Neural cell (in vitro differentiated cells): Measurements from ENCODE around the gene NGDN. TPM values are rescaled to one million over a fixed set of nuclear protein-coding genes. Genes with fewer than 3 reads are reported as not detected.

Source experiments
- H2AFZ ChIP-seq: fragments of 200-600, 300-800 bp; sonication (generic), shearing (Covaris generic); 2 replicates; pipeline ENCODE4 v1.6.0; 2014; ENCODE audit warnings: low read depth, mild to moderate bottlenecking, antibody characterized with exemption, low read length, moderate library complexity
- H3F3A ChIP-seq: fragments of 200-600 bp; shearing (Covaris generic); 2 replicates; pipeline ENCODE4 v1.6.1; 2016; ENCODE audit warnings: mild to moderate bottlenecking, moderate library complexity, mixed read lengths, antibody characterized with exemption, low read length; ENCODE audit not compliant: insufficient read depth, poor library complexity, severe bottlenecking
- H3K27ac ChIP-seq: fragments of 200-600, 300-800 bp; sonication (generic), shearing (Covaris generic); 2 replicates; pipeline ENCODE4 v1.5.1; 2014; ENCODE audit warnings: mild to moderate bottlenecking, low read length, moderate library complexity
- H3K27me3 ChIP-seq: fragments of 300-800, 200-600 bp; sonication (generic), shearing (Covaris generic); 2 replicates; pipeline ENCODE4 v1.6.0; 2014; ENCODE audit warnings: mild to moderate bottlenecking, low read depth, low read length, moderate library complexity; ENCODE audit not compliant: insufficient read depth
- H3K36me3 ChIP-seq: fragments of 300-800, 200-600 bp; sonication (generic), shearing (Covaris generic); 2 replicates; pipeline ENCODE4 v1.5.1; 2014; ENCODE audit warnings: mild to moderate bottlenecking, antibody characterized with exemption, low read length, moderate library complexity; ENCODE audit not compliant: insufficient read depth
- H3K4me2 ChIP-seq: fragments of 300-800, 200-600 bp; sonication (generic), shearing (Covaris generic); 2 replicates; pipeline ENCODE4 v1.6.0; 2014; ENCODE audit warnings: mild to moderate bottlenecking, low read length
- H3K4me3 ChIP-seq: fragments of 300-800, 200-600 bp; sonication (generic), shearing (Covaris generic); 2 replicates; pipeline ENCODE4 v1.5.1; 2014; ENCODE audit warnings: mild to moderate bottlenecking, low read length, moderate library complexity
- H3K79me2 ChIP-seq: fragments of 200-600 bp; shearing (Covaris generic); replicated peaks from 2 replicates; pipeline ENCODE4 v1.6.0; 2014; ENCODE audit warnings: mild to moderate bottlenecking, low read length, moderate library complexity; ENCODE audit not compliant: insufficient read depth
- H3K9ac ChIP-seq: fragments of 300-800, 200-600 bp; sonication (generic), shearing (Covaris generic); 2 replicates; pipeline ENCODE4 v1.6.1; 2016; ENCODE audit warnings: mild to moderate bottlenecking, low read length, mixed read lengths
- H3K9me2 ChIP-seq: fragments of 200-600 bp; shearing (Covaris generic); 2 replicates; pipeline ENCODE4 v1.6.1; 2016; ENCODE audit warnings: mild to moderate bottlenecking, low read length, mixed read lengths; ENCODE audit not compliant: insufficient read depth
- H3K9me3 ChIP-seq: fragments of 200-600, 300-800 bp; sonication (generic), shearing (Covaris generic); 2 replicates; pipeline ENCODE4 v1.6.1; 2016; ENCODE audit warnings: mild to moderate bottlenecking, mixed run types, low read length, moderate library complexity, mixed read lengths
- H4K20me1 ChIP-seq: fragments of 200-600 bp; shearing (Covaris generic); 2 replicates; pipeline ENCODE4 v1.6.1; 2016; ENCODE audit warnings: mild to moderate bottlenecking, mixed run types; ENCODE audit not compliant: insufficient read depth
- EP300 ChIP-seq: fragments of 450-650 bp; conservative IDR thresholded peaks from 2 replicates; pipeline ENCODE4 v1.6.1; 2014; ENCODE audit warnings: antibody characterized with exemption, mild to moderate bottlenecking, moderate library complexity; ENCODE audit not compliant: poor library complexity, severe bottlenecking
- EZH2 ChIP-seq: fragments of 200-600, 300-800 bp; shearing (Covaris generic), sonication (generic); IDR thresholded peaks from 2 replicates; pipeline ENCODE4 v1.6.1; 2014; ENCODE audit warnings: antibody characterized with exemption, low read length, borderline replicate concordance, mild to moderate bottlenecking; ENCODE audit not compliant: insufficient read depth, poor library complexity, severe bottlenecking
- MXI1 ChIP-seq: fragments of 450-650 bp; conservative IDR thresholded peaks from 2 replicates; pipeline ENCODE4 v1.6.1; 2014; ENCODE audit warnings: antibody characterized with exemption, mild to moderate bottlenecking; ENCODE audit not compliant: poor library complexity, severe bottlenecking
- POLR2AphosphoS5 ChIP-seq: IDR thresholded peaks from 2 replicates; pipeline ENCODE4 v1.6.1; 2012
- RAD21 ChIP-seq: fragments of 450-650 bp; conservative IDR thresholded peaks from 2 replicates; pipeline ENCODE4 v1.6.1; 2014; ENCODE audit warnings: antibody characterized with exemption, mild to moderate bottlenecking, moderate library complexity
- REST ChIP-seq: IDR thresholded peaks from 2 replicates; pipeline ENCODE4 v1.6.1; 2012; ENCODE audit warnings: borderline replicate concordance
- SMC3 ChIP-seq: fragments of 450-650 bp; conservative IDR thresholded peaks from 2 replicates; pipeline ENCODE4 v1.6.1; 2014; ENCODE audit warnings: antibody characterized with exemption, mild to moderate bottlenecking, moderate library complexity; ENCODE audit not compliant: poor library complexity
- TAF1 ChIP-seq: IDR thresholded peaks from 2 replicates; pipeline ENCODE4 v1.6.1; 2012; ENCODE audit warnings: low read depth
- polyA plus RNA-seq: library from polyadenylated mRNA; depleted of rRNA; stranded (reverse); fragments of >200 nt; gene quantifications from 2 replicates; pipeline ENCODE4 v1.2.3, GENCODE V29; 2014
- TF ChIP-seq, protein P1 (sequence below): fragments of 450-650 bp; IDR thresholded peaks from 2 replicates; pipeline ENCODE4 v1.5.1; 2014; ENCODE audit warnings: antibody characterized with exemption, mild to moderate bottlenecking, moderate library complexity; ENCODE audit not compliant: poor library complexity, severe bottlenecking

Gene NGDN
- polyA plus RNA-seq, 1 donor from 2014 or later = 137 TPM

GRCh38 chr14:23437133-23438100 lies 32.1 kb upstream of the NGDN start:
- Histone ChIP-seq H3F3A (peaks cover 5% of the 10 kb centered on the region), H3K27ac (peak overlapping the region; percentile 93), H3K9ac (peak overlapping the region; percentile 71), H3K9me2 (no peaks in the 10 kb centered on the region), H3K9me3 (no peaks in the 10 kb centered on the region), H3K27me3 (no peaks in the 10 kb centered on the region), H3K4me2 (peak overlapping the region; percentile 7), H3K79me2 (no peaks in the 10 kb centered on the region), H2AFZ (peak overlapping the region; percentile 42), H3K4me3 (peak overlapping the region; percentile 30), H3K36me3 (no peaks in the 10 kb centered on the region), H4K20me1 (no peaks in the 10 kb centered on the region)
- peak; percentile 25 for TF ChIP-seq RAD21
- peak; percentile 1 for TF ChIP-seq EP300
- TF ChIP-seq POLR2AphosphoS5 = no peak
- TF ChIP-seq MXI1 = no peak
- TF ChIP-seq, protein P1, sequence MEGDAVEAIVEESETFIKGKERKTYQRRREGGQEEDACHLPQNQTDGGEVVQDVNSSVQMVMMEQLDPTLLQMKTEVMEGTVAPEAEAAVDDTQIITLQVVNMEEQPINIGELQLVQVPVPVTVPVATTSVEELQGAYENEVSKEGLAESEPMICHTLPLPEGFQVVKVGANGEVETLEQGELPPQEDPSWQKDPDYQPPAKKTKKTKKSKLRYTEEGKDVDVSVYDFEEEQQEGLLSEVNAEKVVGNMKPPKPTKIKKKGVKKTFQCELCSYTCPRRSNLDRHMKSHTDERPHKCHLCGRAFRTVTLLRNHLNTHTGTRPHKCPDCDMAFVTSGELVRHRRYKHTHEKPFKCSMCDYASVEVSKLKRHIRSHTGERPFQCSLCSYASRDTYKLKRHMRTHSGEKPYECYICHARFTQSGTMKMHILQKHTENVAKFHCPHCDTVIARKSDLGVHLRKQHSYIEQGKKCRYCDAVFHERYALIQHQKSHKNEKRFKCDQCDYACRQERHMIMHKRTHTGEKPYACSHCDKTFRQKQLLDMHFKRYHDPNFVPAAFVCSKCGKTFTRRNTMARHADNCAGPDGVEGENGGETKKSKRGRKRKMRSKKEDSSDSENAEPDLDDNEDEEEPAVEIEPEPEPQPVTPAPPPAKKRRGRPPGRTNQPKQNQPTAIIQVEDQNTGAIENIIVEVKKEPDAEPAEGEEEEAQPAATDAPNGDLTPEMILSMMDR = no peak

GRCh38 chr14:23438101-23438971 lies 31.2 kb upstream of the NGDN start:
- no peak for TF ChIP-seq EZH2
- no peak for TF ChIP-seq SMC3
- TF ChIP-seq REST = no peak
- no peak for TF ChIP-seq TAF1
- no peak for TF ChIP-seq MXI1
- no peak for TF ChIP-seq EP300
- TF ChIP-seq POLR2AphosphoS5 = no peak
- TF ChIP-seq, protein P1 = no peak
- H4K20me1 ChIP-seq = no peaks in the 10 kb centered on the region
- peak overlapping the region; percentile 71 for H3K9ac ChIP-seq
- no peak overlapping the region for H3K4me3 ChIP-seq
- H3K9me2 ChIP-seq = no peaks in the 10 kb centered on the region
- H3K27me3 ChIP-seq = no peaks in the 10 kb centered on the region
- H3K9me3 ChIP-seq = no peaks in the 10 kb centered on the region
- H3K4me2 ChIP-seq = no peak overlapping the region
- H3K79me2 ChIP-seq = no peaks in the 10 kb centered on the region
- H2AFZ ChIP-seq = no peak overlapping the region
- peaks cover 5% of the 10 kb centered on the region for H3F3A ChIP-seq
- peak overlapping the region; percentile 93 for H3K27ac ChIP-seq
- H3K36me3 ChIP-seq = no peaks in the 10 kb centered on the region
